ENCODE results near the gene FAR2.
"Not testable (repeated sequence)": the region's sequence is repeated elsewhere in the genome, so short reads cannot be mapped to it uniquely, and the experiment has no call there.

FAR2 gene

DNA sequence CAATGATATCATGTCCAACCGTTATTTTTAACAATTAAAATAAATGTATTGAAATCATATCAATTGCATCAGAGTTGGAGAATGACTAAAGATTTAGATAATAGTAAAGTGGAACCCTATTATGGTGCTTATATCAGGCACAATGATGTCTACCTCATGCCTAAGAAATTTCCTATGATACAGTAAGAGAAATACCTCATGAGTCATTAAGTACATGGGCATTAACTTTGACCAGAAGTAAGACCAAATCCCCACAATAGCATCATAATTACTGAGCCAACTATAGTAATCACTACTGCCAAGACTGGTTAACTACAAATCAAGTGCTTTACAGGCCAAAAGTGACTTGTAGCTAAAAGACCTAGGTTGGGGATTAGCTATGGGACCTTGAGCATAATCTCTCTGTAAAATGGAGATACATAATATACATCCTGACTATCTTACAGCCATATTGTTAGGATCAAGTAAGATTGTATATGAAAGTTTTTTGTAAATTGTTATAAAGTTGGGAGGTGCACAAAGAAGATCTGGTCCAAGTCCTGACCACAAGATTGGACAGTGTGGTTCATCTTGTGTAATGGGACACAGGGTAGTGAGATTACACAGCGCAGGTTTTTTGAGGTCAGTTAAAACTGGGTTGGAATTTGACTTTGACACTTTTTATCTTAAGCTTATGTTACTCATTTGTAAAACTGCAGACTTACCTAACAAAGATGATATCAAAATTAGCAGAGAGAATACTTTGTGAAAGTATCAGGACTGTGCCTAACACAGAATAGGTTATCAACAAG is 171.4 kb downstream of the FAR2 start:
- no peak for DNase-seq (ENCODE audit: low read depth in 2 of 2, low spot score in 1 of 2)

DNA sequence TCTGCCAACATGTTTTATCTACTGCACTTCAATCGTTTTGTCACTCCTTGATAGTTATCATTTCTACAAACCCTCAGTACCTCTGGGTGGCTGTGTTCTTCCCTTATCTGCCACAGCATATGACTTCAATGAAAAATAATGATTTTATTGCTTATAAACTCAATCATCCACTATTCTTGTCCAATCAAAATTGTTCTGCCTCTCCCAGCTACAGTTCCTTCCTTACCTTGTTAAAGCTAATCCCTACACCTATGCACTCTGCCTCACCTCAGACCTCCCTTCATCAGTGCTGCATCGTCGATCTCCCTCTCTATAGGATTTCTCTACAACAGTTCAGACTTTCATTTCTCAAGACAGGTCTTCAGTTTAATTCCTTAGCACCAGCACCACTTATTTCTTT is 173.1 kb downstream of the FAR2 start:
- DNase-seq (ENCODE audit: low read depth in 2 of 2, low spot score in 1 of 2): no peak

DNA sequence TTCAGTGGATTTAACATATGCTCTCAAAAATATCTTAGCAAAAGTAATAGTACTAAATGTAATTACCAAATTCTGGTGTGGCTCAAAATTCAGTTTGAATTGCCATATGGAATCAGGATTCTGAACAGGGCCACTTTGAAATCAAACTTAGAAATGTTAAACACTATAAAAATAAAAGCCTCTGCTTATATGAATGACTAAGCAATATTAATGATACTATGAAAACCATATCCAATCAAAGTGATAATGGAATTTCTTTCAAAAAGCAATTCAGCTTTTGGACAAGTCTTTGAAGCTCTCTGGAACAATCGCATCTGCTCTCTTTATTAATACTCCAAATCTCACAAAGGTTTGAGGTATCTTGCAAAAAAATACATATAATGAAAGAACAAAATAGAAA is 180.3 kb downstream of the FAR2 start:
- no peak for DNase-seq (ENCODE audit: low read depth in 2 of 2, low spot score in 1 of 2)

DNA sequence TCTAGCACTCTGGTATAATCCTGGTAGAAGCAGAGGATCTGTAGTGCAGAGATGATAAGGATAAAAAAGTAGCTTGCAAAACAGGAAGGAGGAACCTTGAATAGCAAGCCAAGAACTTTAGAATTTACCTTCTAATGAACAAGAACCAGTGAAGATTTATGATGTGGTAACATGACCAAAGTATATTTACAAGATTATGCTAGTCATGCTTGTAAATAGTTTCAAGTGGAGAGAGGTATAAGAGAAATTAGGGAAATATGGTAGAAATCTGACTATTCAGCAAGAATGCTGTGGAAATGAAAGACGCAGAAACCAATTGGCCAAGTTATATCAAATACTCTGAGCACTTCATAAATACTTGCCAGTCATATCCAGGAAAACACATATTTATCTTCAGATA is 184.1 kb downstream of the FAR2 start:
- no peak for DNase-seq (ENCODE audit: low read depth in 2 of 2, low spot score in 1 of 2)

DNA sequence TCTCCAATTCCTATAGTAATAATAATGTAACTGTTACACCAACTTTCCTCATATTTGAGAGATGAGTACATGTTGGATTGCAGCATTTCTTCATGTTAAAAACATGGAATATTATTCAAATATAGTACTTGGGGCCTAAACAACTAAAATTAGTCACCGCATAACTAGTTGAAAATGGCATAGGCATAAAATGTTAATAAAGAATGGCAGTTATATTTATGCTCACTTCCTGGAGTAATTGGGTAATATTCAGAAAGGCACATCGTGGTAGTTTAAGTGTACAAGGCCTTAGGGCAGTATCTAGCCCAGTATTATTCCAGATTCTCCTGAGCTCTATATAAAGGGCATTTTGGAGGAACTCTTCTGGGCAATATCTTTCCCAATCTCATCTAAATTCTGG is 185.9 kb downstream of the FAR2 start:
- DNase-seq (ENCODE audit: low read depth in 2 of 2, low spot score in 1 of 2): no peak

- no peak for DNase-seq (ENCODE audit: low read depth in 2 of 2, low spot score in 1 of 2)
Observed at GRCh38 chr12:29337325-29337724, 188.2 kb downstream of the FAR2 start.

DNA sequence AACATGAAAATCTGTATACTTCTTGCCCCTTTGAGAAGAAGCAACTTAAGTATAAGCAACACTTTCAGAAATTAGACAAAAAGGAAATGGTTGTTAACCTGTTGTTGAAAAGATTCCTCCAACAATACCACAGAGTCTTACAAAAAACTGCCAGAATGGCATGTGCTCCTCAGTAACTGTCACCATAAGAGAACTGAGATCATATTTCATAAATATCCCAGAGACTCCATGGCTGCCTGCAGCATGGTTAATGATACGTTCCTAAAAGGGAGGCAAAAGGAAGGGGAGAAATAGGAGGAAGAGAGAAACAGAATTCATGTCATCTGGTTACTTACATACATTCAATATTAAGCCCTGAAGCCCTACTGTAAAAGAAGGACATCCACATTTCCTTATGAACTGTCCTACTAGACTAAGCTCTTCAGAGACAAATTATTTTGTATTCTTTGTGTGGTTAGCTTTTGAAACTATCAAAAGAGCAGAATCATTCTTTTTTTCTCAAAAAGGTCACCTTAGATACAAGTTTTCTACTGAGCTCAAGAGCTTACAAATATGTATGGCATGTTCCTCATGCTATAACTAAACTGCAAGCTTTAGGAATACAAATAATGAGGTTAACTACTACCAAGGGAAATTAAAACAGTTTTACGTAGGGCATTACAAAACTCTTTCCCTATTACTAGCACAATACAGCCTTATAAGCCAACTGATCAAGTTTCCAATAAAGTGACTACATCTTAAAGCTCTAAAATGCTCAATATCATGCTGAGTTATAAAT is 194.1 kb downstream of the FAR2 start:
- DNase-seq (ENCODE audit: low read depth in 2 of 2, low spot score in 1 of 2): no peak

DNA sequence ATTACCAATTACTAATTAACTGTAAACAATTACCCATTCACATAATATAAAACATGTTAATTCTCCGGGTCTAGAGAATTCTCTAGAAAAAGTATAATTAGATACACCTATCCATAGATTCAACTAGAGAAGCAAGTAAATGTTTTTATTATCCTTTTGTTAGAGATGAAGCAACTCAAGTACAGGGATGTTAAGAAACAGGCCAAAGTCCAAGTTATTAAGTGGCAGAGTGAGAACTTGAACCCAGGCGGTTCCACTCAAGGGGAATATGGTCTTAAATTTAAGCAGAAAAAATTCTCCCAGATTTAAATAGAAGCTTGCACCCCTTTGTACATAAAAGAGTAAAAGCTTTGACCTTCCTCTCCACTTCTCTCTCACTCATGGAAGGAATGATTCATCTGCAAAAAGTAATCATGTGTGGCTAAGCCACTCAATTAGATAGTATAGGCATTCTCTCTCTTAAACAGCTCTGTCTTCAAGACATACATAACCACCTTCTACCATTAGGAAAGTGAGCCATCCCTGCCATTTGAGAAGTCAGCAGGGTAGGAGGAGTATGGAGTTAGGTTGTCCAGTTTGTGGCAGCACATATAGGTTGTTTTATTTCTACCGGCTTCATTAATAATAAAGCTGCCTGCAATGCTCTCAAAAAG is 197.8 kb downstream of the FAR2 start:
- DNase-seq (ENCODE audit: low read depth in 2 of 2, low spot score in 1 of 2): no peak

- no peak for DNase-seq (ENCODE audit: low read depth in 2 of 2, low spot score in 1 of 2)
Observed at GRCh38 chr12:29350080-29350479, 201.0 kb downstream of the FAR2 start.

DNA sequence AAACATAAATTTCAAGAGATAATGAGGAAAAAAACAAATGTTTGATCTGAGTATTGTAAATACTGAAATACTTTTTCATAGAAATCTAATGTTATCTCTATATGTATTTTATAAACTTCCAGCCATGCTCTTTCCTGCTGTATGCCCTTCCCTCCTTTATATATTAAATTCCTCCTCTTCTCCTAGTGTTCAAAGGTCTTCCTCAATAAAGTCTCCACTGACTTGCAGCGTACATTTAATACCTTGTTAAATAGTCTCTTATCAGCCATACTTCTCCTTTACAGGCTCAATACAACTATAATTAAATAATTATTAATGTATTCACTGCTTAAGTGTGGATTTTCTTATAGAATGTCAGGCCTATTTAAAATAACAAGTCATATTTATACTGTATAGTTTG is 205.9 kb downstream of the FAR2 start:
- DNase-seq (ENCODE audit: low read depth in 2 of 2, low spot score in 1 of 2): no peak

- no peak for DNase-seq (ENCODE audit: low read depth in 2 of 2, low spot score in 1 of 2)
Observed at GRCh38 chr12:29365091-29365490, 216.0 kb downstream of the FAR2 start.

GRCh38 chr12:29374012-29374411 is 224.9 kb downstream of the FAR2 start:
- no peak for DNase-seq (ENCODE audit: low read depth in 2 of 2, low spot score in 1 of 2)

- DNase-seq (ENCODE audit: low read depth in 2 of 2, low spot score in 1 of 2): no peak
Observed at GRCh38 chr12:29374913-29375312, 225.8 kb downstream of the FAR2 start.

DNA sequence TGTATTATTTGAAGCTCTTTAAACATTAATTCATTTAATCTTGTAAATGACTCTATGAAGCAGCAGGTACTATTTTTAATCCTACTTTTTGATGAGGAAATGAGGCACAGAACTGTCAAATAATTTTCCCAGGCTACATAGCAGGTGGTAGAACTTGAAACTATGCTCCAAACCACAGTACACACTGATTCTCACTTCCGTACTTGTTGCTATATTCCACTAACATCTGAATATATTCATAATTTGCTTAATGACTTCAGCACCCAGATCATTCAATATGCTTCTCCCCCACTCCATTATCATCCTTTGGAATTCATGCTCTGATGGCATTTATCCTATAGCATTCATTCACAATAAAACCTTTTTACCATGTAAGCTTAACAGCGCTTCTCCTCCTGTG is 227.0 kb downstream of the FAR2 start:
- DNase-seq (ENCODE audit: low read depth in 2 of 2, low spot score in 1 of 2): no peak

DNA sequence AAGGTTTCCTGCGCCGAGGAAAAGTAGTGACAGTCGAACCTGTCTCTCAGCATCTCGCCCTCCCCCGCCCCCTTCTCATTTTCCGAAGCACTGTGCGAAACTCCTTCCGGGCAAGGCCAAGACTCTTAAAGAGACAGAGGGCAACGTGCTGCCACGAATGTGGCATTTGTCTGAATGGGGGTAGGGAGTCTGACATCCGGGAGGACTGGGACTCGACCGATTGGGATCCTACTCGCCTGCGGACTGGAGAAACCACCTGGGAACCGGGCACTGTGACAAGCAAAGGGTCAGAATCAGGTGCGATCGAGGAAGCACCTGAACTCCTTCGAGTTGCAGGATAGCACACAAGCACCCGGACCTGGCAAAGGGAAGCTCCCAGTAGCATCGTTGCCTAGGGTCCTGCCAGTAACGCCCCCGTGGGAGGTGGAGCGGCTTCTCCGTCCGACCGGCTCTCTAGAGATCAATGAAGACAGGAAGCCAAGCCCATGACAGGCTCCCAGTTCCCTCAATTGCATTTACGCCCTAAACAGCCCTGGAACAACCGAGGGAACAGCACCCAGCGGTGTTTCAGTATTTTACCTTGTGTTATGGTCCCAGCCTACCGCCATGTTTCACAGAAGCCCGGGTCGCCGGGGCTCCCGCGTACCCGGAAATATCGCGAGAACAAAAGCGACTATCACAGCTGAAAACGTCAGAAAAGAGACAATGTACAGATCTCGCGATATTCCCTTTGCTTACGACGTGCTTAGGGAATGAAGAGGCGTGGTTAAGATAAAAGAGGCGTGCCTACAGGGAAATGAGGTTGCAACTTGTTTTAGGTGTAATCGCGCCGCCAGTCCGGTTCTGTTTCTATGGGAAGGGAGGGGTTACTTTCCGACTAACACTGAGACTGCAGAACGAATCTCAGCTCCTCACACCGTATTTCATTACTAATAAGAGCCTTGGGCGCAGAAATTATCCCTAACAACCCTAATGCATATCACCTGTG is 231.8 kb downstream of the FAR2 start, which contains the start of gene ERGIC2:
ERGIC2 (minus strand) TSS at position 637 of the 988 bp plus-strand sequence. CDS start 9,539 bp downstream, outside the sequence.
- DNase-seq (ENCODE audit: low read depth in 2 of 2, low spot score in 1 of 2): peak; percentile 69 to 79

DNA sequence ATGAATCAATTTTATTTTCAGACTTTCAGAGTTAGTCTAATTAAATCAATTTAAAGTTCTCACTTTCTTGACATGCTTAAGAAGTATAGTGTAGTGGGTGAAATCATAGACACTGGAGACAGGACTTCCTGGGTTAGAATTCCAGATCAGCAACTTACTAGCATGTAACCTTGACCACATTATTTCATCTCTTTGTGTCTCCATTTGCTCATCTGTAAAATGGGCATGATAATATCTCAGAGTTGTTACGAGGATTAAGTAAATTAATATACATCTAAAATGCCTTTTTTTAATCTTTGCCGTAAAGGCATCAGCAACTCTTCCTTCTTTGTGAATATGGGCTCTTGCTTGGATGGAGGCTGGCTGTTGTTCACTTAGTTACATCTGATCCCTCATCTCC is 233.2 kb downstream of the FAR2 start:
- no peak for DNase-seq (ENCODE audit: low read depth in 2 of 2, low spot score in 1 of 2)

- DNase-seq (ENCODE audit: low read depth in 2 of 2, low spot score in 1 of 2): not testable (repeated sequence)
Observed at GRCh38 chr12:29385194-29385593, 236.1 kb downstream of the FAR2 start.
